K562 (cell line): ENCODE measurements around the gene SUPT7L. TPM values are rescaled to one million over a fixed set of nuclear protein-coding genes. Genes with fewer than 3 reads are reported as not detected.

Experiments used
- ATF3 ChIP-seq, 2 experiments: fragments of 450-650 bp in 1 of 2; sonication (generic) in 1 of 2; formaldehyde crosslinking in 1 of 2; IDR thresholded peaks in 1 of 2; conservative IDR thresholded peaks in 1 of 2; 2 replicates each; pipeline versions ENCODE4 v1.6.1 to v1.8.1; 2016 to 2023; ENCODE audit warnings: mild to moderate bottlenecking in 2 of 2, moderate library complexity in 2 of 2, inconsistent platforms in 1 of 2, missing genetic modification reagents in 1 of 2
- ATF6 ChIP-seq: sonication (generic); formaldehyde crosslinking; IDR thresholded peaks from 2 replicates; pipeline ENCODE4 v1.4.0; 2020; ENCODE audit warnings: mild to moderate bottlenecking, missing genetic modification reagents
- EWSR1 ChIP-seq: fragments of 450-650 bp; IDR thresholded peaks from 2 replicates; pipeline ENCODE4 v1.6.1; 2018; ENCODE audit warnings: borderline replicate concordance, mild to moderate bottlenecking, low read depth, moderate library complexity; ENCODE audit not compliant: partially characterized antibody
- JUND ChIP-seq, 2 experiments: IDR thresholded peaks; 2 replicates in 1 of 2; 3 replicates in 1 of 2; pipeline ENCODE4 v1.6.1; 2011; ENCODE audit warnings: borderline replicate concordance in 2 of 2, low read depth in 2 of 2, low read length in 2 of 2, improper control_type of control experiment in 1 of 2, missing biosample characterization in 1 of 2, missing genetic modification characterization in 1 of 2, missing genetic modification reagents in 1 of 2
- MEIS2 ChIP-seq: fragments of 450-650 bp; IDR thresholded peaks from 2 replicates; pipeline ENCODE4 v1.6.1; 2014; ENCODE audit warnings: mild to moderate bottlenecking; ENCODE audit not compliant: partially characterized antibody
- RFX5 ChIP-seq: IDR thresholded peaks from 2 replicates; pipeline ENCODE4 v1.6.1; 2011; ENCODE audit warnings: low read depth, mild to moderate bottlenecking, improper control_type of control experiment, low read length
- SMC3 ChIP-seq: conservative IDR thresholded peaks from 2 replicates; pipeline ENCODE4 v1.6.1; 2011; ENCODE audit warnings: low read depth, low read length, improper control_type of control experiment; ENCODE audit not compliant: insufficient read depth
- THRA ChIP-seq: fragments of 450-650 bp; IDR thresholded peaks from 2 replicates; pipeline ENCODE4 v1.6.1; 2017; ENCODE audit warnings: mild to moderate bottlenecking, moderate library complexity
- TOE1 ChIP-seq, 2 experiments: fragments of 450-650 bp in 1 of 2; sonication (generic) in 1 of 2; formaldehyde crosslinking in 1 of 2; IDR thresholded peaks; 2 replicates each; pipeline versions ENCODE4 v1.7.1 to v1.8.0; 2016 to 2022; ENCODE audit warnings: borderline replicate concordance in 2 of 2, mild to moderate bottlenecking in 2 of 2, antibody characterized with exemption in 1 of 2, inconsistent platforms in 1 of 2, low read depth in 1 of 2, missing genetic modification reagents in 1 of 2, moderate library complexity in 1 of 2
- ZNF175 ChIP-seq: fragments of 200-800 bp; sonication (Bioruptor generic); IDR thresholded peaks from 2 replicates; pipeline ENCODE4 v1.6.1; 2016; ENCODE audit warnings: low read depth, mild to moderate bottlenecking, missing genetic modification characterization, missing compliant biosample characterization
- ZNF23 ChIP-seq: fragments of 250-450 bp; sonication (Bioruptor Pico); IDR thresholded peaks from 2 replicates; pipeline ENCODE4 v1.4.0; 2020; ENCODE audit warnings: mild to moderate bottlenecking
- ZSCAN29 ChIP-seq: fragments of 450-650 bp; IDR thresholded peaks from 2 replicates; pipeline ENCODE4 v1.6.1; 2017
- polyA plus RNA-seq, 8 experiments: library from polyadenylated mRNA; depleted of rRNA in 4 of 8; stranded (reverse) in 5 of 8; unstranded in 3 of 8; fragments of >200 nt; fragmentation: Nextera tagmentation in 2 of 8; fragmentation: Illumina TruSeq in 1 of 8; extraction: Ambion mirVana in 2 of 8; extraction: Trizol in 1 of 8; gene quantifications; 2 replicates each; pipeline versions ENCODE4 v1.2.1 to v1.2.3, GENCODE V29; 2011 to 2014; ENCODE audit warnings: inconsistent platforms in 1 of 8, missing spikeins in 1 of 8
- total RNA-seq, 7 experiments: library from RNA; depleted of rRNA in 6 of 7; stranded (reverse); fragments of >200 nt in 6 of 7; fragmentation: Illumina TruSeq in 2 of 7; extraction: Trizol in 2 of 7; gene quantifications; 2 replicates each; pipeline versions ENCODE4 v1.2.1 to v1.2.3, GENCODE V29; 2011 to 2021; ENCODE audit warnings: low replicate concordance in 1 of 7

The SUPT7L gene
- total and polyA plus RNA-seq, 9 of the 15 experiments (the other 6 are each of a cell fraction or from before 2014, with no cell fraction given), result 22.0 to 72.8 (median 40.2) TPM

GRCh38 chr2:27683390-27684071, 20.1 kb upstream of the SUPT7L start (continued):
- TF ChIP-seq JUND (IDR thresholded peaks at IDR 0.05; ENCODE audit: borderline replicate concordance, low read depth, low read length), result 0 out of 2 replicates have a peak, but pooled peaks have one; percentile 42
- no peak; the same call in 2 of the 3 replicates for TF ChIP-seq JUND (tag; IDR thresholded peaks at IDR 0.05; ENCODE audit: borderline replicate concordance, low read depth, low read length)
- TF ChIP-seq EWSR1, result no peak
- TF ChIP-seq TOE1 (IDR thresholded peaks at IDR 0.05; ENCODE audit: borderline replicate concordance), result 0 out of 2 replicates have a peak, but pooled peaks have one; percentile 38
- TF ChIP-seq TOE1 (CRISPR knock-in tag; IDR thresholded peaks at IDR 0.05; ENCODE audit: borderline replicate concordance, low read depth), result no peak
- no peak for TF ChIP-seq ZSCAN29
- peak; percentile 90 for TF ChIP-seq SMC3
- TF ChIP-seq MEIS2, result peak; percentile 12
- TF ChIP-seq RFX5, result no peak
- peak; percentile 57 for TF ChIP-seq ATF3 (IDR thresholded peaks at IDR 0.05)
- TF ChIP-seq ATF3 (CRISPR knock-in tag; conservative IDR thresholded peaks at IDR 0.05), result no peak
- no peak for TF ChIP-seq ATF6 (CRISPR knock-in tag)
- TF ChIP-seq ZNF23, result no peak
- no peak for TF ChIP-seq THRA
- no peak for TF ChIP-seq ZNF175
